GM10248 (cell line): Measurements from ENCODE around the gene LYL1.

ENCODE experiments used
- CTCF ChIA-PET: fragments of 300-600 bp; sonication (Branson Sonifier 250); formaldehyde crosslinking; extraction: SDS; loops from one replicate; lab custom pipeline; 2021; ENCODE audit warnings: antibody characterized with exemption; lab: Yijun Ruan, JAX
- POLR2A ChIA-PET: fragments of 350-650 bp; sonication (Branson Sonifier 250); formaldehyde crosslinking; extraction: SDS; loops from one replicate; lab custom pipeline; 2020; ENCODE audit warnings: antibody characterized with exemption; lab: Yijun Ruan, JAX
- DNase-seq: peaks from one replicate; pipeline ENCODE4 v3.0.0; 2012; ENCODE audit errors: extremely low spot score
- TF ChIP-seq, protein P1 (sequence below): IDR thresholded peaks from 2 replicates; pipeline ENCODE4 v1.5.1; 2012; ENCODE audit warnings: mild to moderate bottlenecking, low read depth; ENCODE audit errors: extremely low read depth, missing control alignments, control extremely low read depth

LYL1 gene

GRCh38 chr19:13146763-13147563 is 44.3 kb upstream of the LYL1 start:
- DNase-seq = no peak
- ChIA-PET POLR2A (interaction anchor here (0.6 kb wide), 1 partner anchor 29 kb away, joined by 3 read pairs; the partner anchor contains the start of gene NACC1), CTCF (no interaction called here)
- TF ChIP-seq, protein P1, sequence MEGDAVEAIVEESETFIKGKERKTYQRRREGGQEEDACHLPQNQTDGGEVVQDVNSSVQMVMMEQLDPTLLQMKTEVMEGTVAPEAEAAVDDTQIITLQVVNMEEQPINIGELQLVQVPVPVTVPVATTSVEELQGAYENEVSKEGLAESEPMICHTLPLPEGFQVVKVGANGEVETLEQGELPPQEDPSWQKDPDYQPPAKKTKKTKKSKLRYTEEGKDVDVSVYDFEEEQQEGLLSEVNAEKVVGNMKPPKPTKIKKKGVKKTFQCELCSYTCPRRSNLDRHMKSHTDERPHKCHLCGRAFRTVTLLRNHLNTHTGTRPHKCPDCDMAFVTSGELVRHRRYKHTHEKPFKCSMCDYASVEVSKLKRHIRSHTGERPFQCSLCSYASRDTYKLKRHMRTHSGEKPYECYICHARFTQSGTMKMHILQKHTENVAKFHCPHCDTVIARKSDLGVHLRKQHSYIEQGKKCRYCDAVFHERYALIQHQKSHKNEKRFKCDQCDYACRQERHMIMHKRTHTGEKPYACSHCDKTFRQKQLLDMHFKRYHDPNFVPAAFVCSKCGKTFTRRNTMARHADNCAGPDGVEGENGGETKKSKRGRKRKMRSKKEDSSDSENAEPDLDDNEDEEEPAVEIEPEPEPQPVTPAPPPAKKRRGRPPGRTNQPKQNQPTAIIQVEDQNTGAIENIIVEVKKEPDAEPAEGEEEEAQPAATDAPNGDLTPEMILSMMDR = no peak

GRCh38 chr19:13139633-13140311 is 37.1 kb upstream of the LYL1 start:
- DNase-seq = no peak
- POLR2A ChIA-PET = no interaction called here
- TF ChIP-seq, protein P1 = no peak
- CTCF ChIA-PET = no interaction called here

GRCh38 chr19:13138916-13139198 is 36.2 kb upstream of the LYL1 start:
- TF ChIP-seq, protein P1 = no peak
- ChIA-PET CTCF (no interaction called here), POLR2A (interaction anchor here (0.5 kb wide), 1 partner anchor 19 kb away, joined by 4 read pairs; no protein-coding TSS in a partner anchor)
- no peak for DNase-seq

GRCh38 chr19:13138171-13138915 is 35.7 kb upstream of the LYL1 start:
- TF ChIP-seq, protein P1 = no peak
- ChIA-PET CTCF (no interaction called here), POLR2A (interaction anchor here (0.5 kb wide), 1 partner anchor 19 kb away, joined by 4 read pairs; no protein-coding TSS in a partner anchor)
- DNase-seq = no peak

DNA sequence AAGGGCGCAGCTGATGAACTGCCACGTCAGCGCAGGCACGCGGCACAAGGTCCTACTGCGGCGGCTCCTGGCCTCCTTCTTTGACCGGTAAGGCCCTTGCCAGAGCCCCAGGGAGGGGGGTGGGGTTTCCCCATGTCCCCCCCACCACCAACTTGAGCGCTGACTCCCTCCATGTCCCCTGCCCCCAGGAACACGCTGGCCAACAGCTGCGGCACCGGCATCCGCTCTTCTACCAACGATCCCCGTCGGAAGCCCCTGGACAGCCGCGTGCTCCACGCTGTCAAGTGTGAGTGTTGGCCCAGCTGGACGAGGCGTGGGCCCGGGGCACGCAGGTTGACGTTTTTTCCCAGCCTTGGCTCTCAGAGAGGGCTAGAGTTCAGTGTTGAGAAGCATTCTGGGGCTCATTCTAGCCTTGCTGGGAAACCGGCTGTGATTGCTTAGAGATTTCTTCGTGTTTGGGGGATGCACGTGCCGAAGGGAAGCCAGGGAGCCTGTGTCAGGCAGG is 34.7 kb upstream of the LYL1 start:
- POLR2A ChIA-PET = no interaction called here

More for the DNA sequence above, 34.7 kb upstream of the LYL1 start:
- CTCF ChIA-PET = interaction anchor here (1.3 kb wide), 1 partner anchor 9 kb away, joined by 4 read pairs; no protein-coding TSS in a partner anchor
- TF ChIP-seq, protein P1 = no peak
- no peak for DNase-seq
